HuH-7 (cell line): ENCODE results near the gene RETREG1.
"Not testable (repeated sequence)": the region's sequence is repeated elsewhere in the genome, so short reads cannot be mapped to it uniquely, and the experiment has no call there.

Experiments used
- DNase-seq: peaks from one replicate; pipeline ENCODE4 v3.0.0; 2011; ENCODE audit warnings: low spot score

Gene RETREG1

GRCh38 chr5:16616536-16617273 is at the start of gene RETREG1:
Gene RETREG1, minus strand, starts transcription at chr5:16616997. Its CDS starts 26 bp downstream, at chr5:16616971.
- DNase-seq, result peak; percentile 30

- DNase-seq, result no peak
These were observed 49.5 kb upstream of the RETREG1 start for GRCh38 chr5:16666130-16666882.

- no peak for DNase-seq
These were observed 48.8 kb upstream of the RETREG1 start for GRCh38 chr5:16665601-16666000.

- DNase-seq, result no peak
These were observed 47.6 kb upstream of the RETREG1 start for GRCh38 chr5:16664368-16664767.

- DNase-seq, result no peak
These were observed 47.0 kb upstream of the RETREG1 start for GRCh38 chr5:16663840-16664239.

- no peak for DNase-seq
These were observed 44.9 kb upstream of the RETREG1 start for GRCh38 chr5:16661713-16662112.

- DNase-seq, result no peak
These were observed 44.2 kb upstream of the RETREG1 start for GRCh38 chr5:16660982-16661381.

- DNase-seq, result no peak
These were observed 42.7 kb upstream of the RETREG1 start for GRCh38 chr5:16659536-16659935.

- DNase-seq, result no peak
These were observed 39.9 kb upstream of the RETREG1 start for GRCh38 chr5:16656561-16657191.

GRCh38 chr5:16654647-16655334 is 38.0 kb upstream of the RETREG1 start:
- DNase-seq, result no peak

GRCh38 chr5:16648739-16649138 is 31.9 kb upstream of the RETREG1 start:
- DNase-seq, result not testable (repeated sequence)

GRCh38 chr5:16644301-16644889 is 27.6 kb upstream of the RETREG1 start:
- no peak for DNase-seq

- DNase-seq, result no peak
These were observed 26.1 kb upstream of the RETREG1 start for GRCh38 chr5:16642867-16643266.

- DNase-seq, result no peak
These were observed 22.4 kb upstream of the RETREG1 start for GRCh38 chr5:16639206-16639605.

GRCh38 chr5:16628376-16628775 is 11.6 kb upstream of the RETREG1 start:
- no peak for DNase-seq

GRCh38 chr5:16626696-16627264 is 10.0 kb upstream of the RETREG1 start:
- DNase-seq, result no peak

GRCh38 chr5:16625096-16625495 is 8.3 kb upstream of the RETREG1 start:
- DNase-seq, result no peak

- DNase-seq, result no peak
These were observed 2.3 kb upstream of the RETREG1 start for GRCh38 chr5:16619136-16619535.

- no peak for DNase-seq
These were observed 1.5 kb upstream of the RETREG1 start for GRCh38 chr5:16618138-16618897.

GRCh38 chr5:16617274-16617968 is 624 bp upstream of the RETREG1 start:
- DNase-seq, result no peak
